Measurements from ENCODE around the gene TMPRSS7.
"Not testable (repeated sequence)": the region's sequence is repeated elsewhere in the genome, so short reads cannot be mapped to it uniquely, and the experiment has no call there.

TMPRSS7 gene

GRCh38 chr3:112053229-112053628 is 18.7 kb downstream of the TMPRSS7 start:
- Histone ChIP-seq H3K36me3 (ENCODE audit: insufficient read depth, low read length) (no peaks in the 10 kb centered on the region), H3K4me3 (ENCODE audit: low read length) (no peak overlapping the region)

GRCh38 chr3:112056451-112056929 is 22.0 kb downstream of the TMPRSS7 start:
- H3K9me3 ChIP-seq (ENCODE audit: low read length), result no peaks in the 10 kb centered on the region
- H2AFZ ChIP-seq (ENCODE audit: low read depth, low read length), result no peak overlapping the region
- H3K4me3 ChIP-seq (ENCODE audit: low read length), result no peak overlapping the region
- peaks cover 4% of the 10 kb centered on the region for H3K4me1 ChIP-seq (ENCODE audit: insufficient read depth, low read length)
- H3K36me3 ChIP-seq (ENCODE audit: insufficient read depth, low read length), result no peaks in the 10 kb centered on the region
- H3K27me3 ChIP-seq (ENCODE audit: insufficient read depth, low read length), result no peaks in the 10 kb centered on the region

More at GRCh38 chr3:112053229-112053628, 18.7 kb downstream of the TMPRSS7 start:
- H3K27me3 ChIP-seq (ENCODE audit: insufficient read depth, low read length), result no peaks in the 10 kb centered on the region
- no peaks in the 10 kb centered on the region for H3K9me3 ChIP-seq (ENCODE audit: low read length)
- H3K4me1 ChIP-seq (ENCODE audit: insufficient read depth, low read length), result no peaks in the 10 kb centered on the region
- no peak overlapping the region for H2AFZ ChIP-seq (ENCODE audit: low read depth, low read length)

- Histone ChIP-seq H3K36me3 (ENCODE audit: insufficient read depth, low read length) (no peaks in the 10 kb centered on the region), H3K4me1 (ENCODE audit: insufficient read depth, low read length) (peaks cover 4% of the 10 kb centered on the region), H3K27me3 (ENCODE audit: insufficient read depth, low read length) (no peaks in the 10 kb centered on the region), H2AFZ (ENCODE audit: low read depth, low read length) (no peak overlapping the region), H3K9me3 (ENCODE audit: low read length) (no peaks in the 10 kb centered on the region), H3K4me3 (ENCODE audit: low read length) (no peak overlapping the region)
These were observed 25.0 kb downstream of the TMPRSS7 start for GRCh38 chr3:112059497-112059896.

- H3K36me3 ChIP-seq (ENCODE audit: insufficient read depth, low read length), result no peaks in the 10 kb centered on the region
- no peak overlapping the region for H3K4me3 ChIP-seq (ENCODE audit: low read length)
- H3K27me3 ChIP-seq (ENCODE audit: insufficient read depth, low read length), result no peaks in the 10 kb centered on the region
- H2AFZ ChIP-seq (ENCODE audit: low read depth, low read length), result no peak overlapping the region
- peaks cover 4% of the 10 kb centered on the region for H3K4me1 ChIP-seq (ENCODE audit: insufficient read depth, low read length)
- no peaks in the 10 kb centered on the region for H3K9me3 ChIP-seq (ENCODE audit: low read length)
These were observed 26.6 kb downstream of the TMPRSS7 start for GRCh38 chr3:112061152-112061551.

- H3K36me3 ChIP-seq (ENCODE audit: insufficient read depth, low read length); H3K9me3 ChIP-seq (ENCODE audit: low read length); H3K4me3 ChIP-seq (ENCODE audit: low read length); H2AFZ ChIP-seq (ENCODE audit: low read depth, low read length); H3K27me3 ChIP-seq (ENCODE audit: insufficient read depth, low read length): not testable (repeated sequence)
- peaks cover 22% of the 10 kb centered on the region for H3K4me1 ChIP-seq (ENCODE audit: insufficient read depth, low read length)
These were observed 38.0 kb downstream of the TMPRSS7 start for GRCh38 chr3:112072387-112073060.

GRCh38 chr3:112074006-112074405 is 39.5 kb downstream of the TMPRSS7 start:
- Histone ChIP-seq H3K4me3 (ENCODE audit: low read length) (no peak overlapping the region), H2AFZ (ENCODE audit: low read depth, low read length) (no peak overlapping the region), H3K27me3 (ENCODE audit: insufficient read depth, low read length) (no peaks in the 10 kb centered on the region), H3K4me1 (ENCODE audit: insufficient read depth, low read length) (peaks cover 22% of the 10 kb centered on the region), H3K36me3 (ENCODE audit: insufficient read depth, low read length) (no peaks in the 10 kb centered on the region), H3K9me3 (ENCODE audit: low read length) (no peaks in the 10 kb centered on the region)

GRCh38 chr3:112074616-112075497 is 40.3 kb downstream of the TMPRSS7 start:
- Histone ChIP-seq H3K27me3 (ENCODE audit: insufficient read depth, low read length) (no peaks in the 10 kb centered on the region), H3K4me1 (ENCODE audit: insufficient read depth, low read length) (peaks cover 22% of the 10 kb centered on the region), H3K9me3 (ENCODE audit: low read length) (no peaks in the 10 kb centered on the region), H3K4me3 (ENCODE audit: low read length) (no peak overlapping the region), H2AFZ (ENCODE audit: low read depth, low read length) (no peak overlapping the region), H3K36me3 (ENCODE audit: insufficient read depth, low read length) (no peaks in the 10 kb centered on the region)

- Histone ChIP-seq H3K4me3 (ENCODE audit: low read length) (no peak overlapping the region), H3K9me3 (ENCODE audit: low read length) (no peaks in the 10 kb centered on the region), H3K36me3 (ENCODE audit: insufficient read depth, low read length) (no peaks in the 10 kb centered on the region), H3K27me3 (ENCODE audit: insufficient read depth, low read length) (no peaks in the 10 kb centered on the region), H3K4me1 (ENCODE audit: insufficient read depth, low read length) (peaks cover 22% of the 10 kb centered on the region), H2AFZ (ENCODE audit: low read depth, low read length) (no peak overlapping the region)
These were observed 43.9 kb downstream of the TMPRSS7 start for GRCh38 chr3:112078125-112079083.

GRCh38 chr3:112083239-112083638 is 48.7 kb downstream of the TMPRSS7 start:
- Histone ChIP-seq H3K4me1 (ENCODE audit: insufficient read depth, low read length) (no peaks in the 10 kb centered on the region), H3K27me3 (ENCODE audit: insufficient read depth, low read length) (peaks cover 38% of the 10 kb centered on the region), H2AFZ (ENCODE audit: low read depth, low read length) (no peak overlapping the region), H3K36me3 (ENCODE audit: insufficient read depth, low read length) (no peaks in the 10 kb centered on the region), H3K4me3 (ENCODE audit: low read length) (no peak overlapping the region), H3K9me3 (ENCODE audit: low read length) (no peaks in the 10 kb centered on the region)

GRCh38 chr3:112084980-112085705 is 50.6 kb downstream of the TMPRSS7 start:
- H3K4me1 ChIP-seq (ENCODE audit: insufficient read depth, low read length), result no peaks in the 10 kb centered on the region
- H2AFZ ChIP-seq (ENCODE audit: low read depth, low read length), result no peak overlapping the region
- H3K9me3 ChIP-seq (ENCODE audit: low read length), result no peaks in the 10 kb centered on the region
- H3K36me3 ChIP-seq (ENCODE audit: insufficient read depth, low read length), result no peaks in the 10 kb centered on the region
- H3K4me3 ChIP-seq (ENCODE audit: low read length), result no peak overlapping the region
- H3K27me3 ChIP-seq (ENCODE audit: insufficient read depth, low read length), result peaks cover 38% of the 10 kb centered on the region

GRCh38 chr3:112085735-112086075 is 51.2 kb downstream of the TMPRSS7 start:
- Histone ChIP-seq H3K4me1 (ENCODE audit: insufficient read depth, low read length) (peaks cover 2% of the 10 kb centered on the region), H2AFZ (ENCODE audit: low read depth, low read length) (no peak overlapping the region), H3K36me3 (ENCODE audit: insufficient read depth, low read length) (no peaks in the 10 kb centered on the region), H3K9me3 (ENCODE audit: low read length) (no peaks in the 10 kb centered on the region), H3K27me3 (ENCODE audit: insufficient read depth, low read length) (peaks cover 38% of the 10 kb centered on the region), H3K4me3 (ENCODE audit: low read length) (peak overlapping the region; percentile 48)

- Histone ChIP-seq H3K4me3 (ENCODE audit: low read length) (peak within 1 kb of the TSS; percentile 48), H3K9me3 (ENCODE audit: low read length) (no peaks in the 10 kb centered on the region), H3K27me3 (ENCODE audit: insufficient read depth, low read length) (peaks cover 38% of the 10 kb centered on the region), H3K36me3 (ENCODE audit: insufficient read depth, low read length) (no peaks in the 10 kb centered on the region), H3K4me1 (ENCODE audit: insufficient read depth, low read length) (peaks cover 5% of the 10 kb centered on the region), H2AFZ (ENCODE audit: low read depth, low read length) (peak within 1 kb of the TSS; percentile 60)
These were observed 51.7 kb downstream of the TMPRSS7 start, which contains the start of gene C3orf52 for GRCh38 chr3:112086076-112086854. C3orf52 (plus strand) TSS chr3:112086389; CDS start chr3:112086408, 19 bp downstream.

Measured in neuron (in vitro differentiated cells).